Measurements from ENCODE around the gene ODAPH.

- TF ChIP-seq, protein P1, sequence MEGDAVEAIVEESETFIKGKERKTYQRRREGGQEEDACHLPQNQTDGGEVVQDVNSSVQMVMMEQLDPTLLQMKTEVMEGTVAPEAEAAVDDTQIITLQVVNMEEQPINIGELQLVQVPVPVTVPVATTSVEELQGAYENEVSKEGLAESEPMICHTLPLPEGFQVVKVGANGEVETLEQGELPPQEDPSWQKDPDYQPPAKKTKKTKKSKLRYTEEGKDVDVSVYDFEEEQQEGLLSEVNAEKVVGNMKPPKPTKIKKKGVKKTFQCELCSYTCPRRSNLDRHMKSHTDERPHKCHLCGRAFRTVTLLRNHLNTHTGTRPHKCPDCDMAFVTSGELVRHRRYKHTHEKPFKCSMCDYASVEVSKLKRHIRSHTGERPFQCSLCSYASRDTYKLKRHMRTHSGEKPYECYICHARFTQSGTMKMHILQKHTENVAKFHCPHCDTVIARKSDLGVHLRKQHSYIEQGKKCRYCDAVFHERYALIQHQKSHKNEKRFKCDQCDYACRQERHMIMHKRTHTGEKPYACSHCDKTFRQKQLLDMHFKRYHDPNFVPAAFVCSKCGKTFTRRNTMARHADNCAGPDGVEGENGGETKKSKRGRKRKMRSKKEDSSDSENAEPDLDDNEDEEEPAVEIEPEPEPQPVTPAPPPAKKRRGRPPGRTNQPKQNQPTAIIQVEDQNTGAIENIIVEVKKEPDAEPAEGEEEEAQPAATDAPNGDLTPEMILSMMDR (IDR thresholded peaks at IDR 0.05) = no peak
- TF ChIP-seq POLR2A (IDR thresholded peaks at IDR 0.05) = no peak
Measured at GRCh38 chr4:75593393-75593792, 37.5 kb downstream of the ODAPH start.
